HG02852 (cell line): Measurements from ENCODE around the gene EPB41L4A.
"Not testable (repeated sequence)": the region's sequence is repeated elsewhere in the genome, so short reads cannot be mapped to it uniquely, and the experiment has no call there.

Experiments used
- ATAC-seq: cut with Tn5 transposase; IDR thresholded peaks from one replicate; pipeline ENCODE4 v1.9.1; 2021; ENCODE audit warnings: mild to moderate bottlenecking, moderate library complexity; ENCODE audit not compliant: unreplicated experiment

Gene EPB41L4A

GRCh38 chr5:112263469-112263868 lies 155.6 kb downstream of the EPB41L4A start:
- ATAC-seq = no peak

DNA sequence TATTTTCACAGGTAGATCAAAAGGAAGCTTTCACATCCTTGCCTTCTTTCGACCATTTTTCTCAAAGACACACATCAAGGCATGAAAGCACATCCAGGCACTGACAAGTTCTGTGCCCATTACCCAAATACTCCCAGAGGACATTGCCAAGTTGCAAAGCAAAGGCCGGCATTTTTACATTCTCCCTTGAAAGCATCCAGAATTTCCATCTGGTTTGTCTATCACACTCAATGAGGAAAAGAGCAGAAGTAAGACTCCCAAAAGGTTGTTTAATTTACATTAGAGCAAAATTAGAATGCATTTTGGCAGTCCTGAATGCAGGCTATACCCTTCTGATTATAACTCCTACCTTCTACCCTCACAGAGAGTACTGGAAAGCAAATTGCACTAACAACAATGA lies 160.5 kb downstream of the EPB41L4A start:
- no peak for ATAC-seq

- ATAC-seq = no peak
Observed at GRCh38 chr5:112257976-112258375, 161.1 kb downstream of the EPB41L4A start.

DNA sequence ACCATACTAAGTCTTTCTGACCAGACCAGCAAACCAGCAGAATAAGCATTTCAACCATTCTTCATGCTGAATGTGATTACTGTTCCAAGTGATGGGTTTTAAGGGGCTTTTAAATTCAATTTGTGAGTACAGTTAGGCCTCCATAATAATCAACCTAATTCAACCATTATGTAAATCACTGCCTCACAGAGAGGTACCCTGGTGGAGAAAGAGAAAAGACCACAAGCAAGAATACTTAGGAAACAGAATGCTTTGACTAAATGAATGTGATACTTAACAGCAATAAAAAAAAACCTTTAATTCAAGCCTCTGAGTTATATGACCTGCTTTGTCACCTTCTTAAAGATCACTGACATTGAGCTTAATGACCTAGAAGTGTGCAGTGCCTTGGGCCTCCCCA lies 162.1 kb downstream of the EPB41L4A start:
- no peak for ATAC-seq

GRCh38 chr5:112254303-112254702 lies 164.8 kb downstream of the EPB41L4A start:
- ATAC-seq = no peak

- ATAC-seq = no peak
Observed at GRCh38 chr5:112253478-112254250, 165.4 kb downstream of the EPB41L4A start.

DNA sequence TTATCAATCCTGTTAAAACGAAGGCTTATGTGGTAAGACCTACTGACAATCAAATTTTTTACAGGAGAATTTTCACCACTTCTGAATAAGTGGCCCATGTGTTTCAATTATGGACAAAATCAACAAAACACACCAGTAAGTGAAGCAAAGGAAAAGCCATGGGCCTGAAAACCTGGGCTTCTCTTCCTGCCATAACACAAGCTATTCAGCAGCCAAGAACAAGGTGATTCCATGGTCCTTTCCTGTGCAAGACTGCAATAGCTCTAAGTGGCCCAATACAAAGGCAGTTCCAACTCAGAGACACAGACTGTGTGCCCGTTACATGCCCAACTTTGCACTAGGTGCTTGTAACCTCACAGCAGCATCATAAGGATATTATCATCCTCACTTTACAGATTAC lies 168.5 kb downstream of the EPB41L4A start:
- no peak for ATAC-seq

DNA sequence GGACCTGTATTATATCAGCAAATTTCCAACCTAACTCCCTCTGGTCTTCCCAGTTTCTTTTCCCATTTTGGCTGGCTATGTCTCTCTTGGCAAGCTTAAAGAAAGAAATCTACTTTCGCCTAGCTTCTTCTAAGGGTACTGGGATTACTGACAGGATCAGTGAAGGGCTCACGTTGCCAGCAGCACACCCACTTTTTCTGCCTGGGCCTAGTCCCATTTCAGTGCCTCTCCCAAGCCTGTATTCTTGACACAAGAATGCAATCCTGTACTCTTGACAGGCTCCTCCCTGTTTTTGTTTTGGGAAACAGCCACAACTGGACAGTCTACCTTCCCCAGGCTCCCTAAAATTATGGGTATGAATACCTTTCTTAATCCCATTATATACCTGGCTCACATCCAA lies 170.5 kb downstream of the EPB41L4A start:
- no peak for ATAC-seq

- no peak for ATAC-seq
Observed at GRCh38 chr5:112247960-112248359, 171.1 kb downstream of the EPB41L4A start.

DNA sequence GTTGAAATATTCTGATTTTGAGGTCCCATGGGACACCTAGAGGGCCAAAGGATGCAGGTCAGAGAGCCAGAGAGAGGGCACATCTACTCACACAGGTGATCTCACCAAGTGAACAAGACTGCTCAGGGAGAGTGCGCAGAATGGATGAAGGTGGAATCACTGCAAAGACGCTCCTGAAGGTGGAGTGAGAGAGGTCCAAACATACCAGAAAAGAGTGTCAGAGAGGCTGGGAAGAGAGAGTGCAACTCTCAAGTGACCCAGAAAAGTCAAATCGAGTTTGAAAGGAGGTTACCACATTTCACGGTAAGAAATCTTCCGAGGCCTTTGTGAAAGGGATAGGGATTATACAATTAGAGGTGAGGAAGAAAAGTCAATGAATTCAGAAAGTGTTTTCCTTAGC lies 173.4 kb downstream of the EPB41L4A start:
- ATAC-seq = no peak

GRCh38 chr5:112239996-112240395 lies 179.1 kb downstream of the EPB41L4A start:
- no peak for ATAC-seq

DNA sequence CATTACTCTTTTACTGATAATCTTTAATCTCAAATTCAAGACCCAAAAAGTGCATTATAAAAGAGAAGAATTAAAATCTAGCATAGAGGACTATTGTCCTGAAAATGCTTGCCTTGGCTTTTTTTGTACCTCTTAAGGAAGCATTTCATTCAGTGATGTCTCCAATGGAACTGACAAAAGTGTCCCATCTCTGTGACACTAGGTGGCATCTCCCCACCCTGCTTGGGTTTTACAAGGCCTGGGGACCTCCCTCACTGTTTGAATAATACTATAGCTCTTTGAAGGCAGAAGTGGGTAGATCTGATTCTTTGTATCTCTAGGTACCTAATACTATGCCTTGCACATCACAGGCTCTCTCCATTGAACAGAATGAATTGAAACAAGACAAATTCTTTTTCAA lies 180.6 kb downstream of the EPB41L4A start:
- no peak for ATAC-seq

GRCh38 chr5:112237456-112237855 lies 181.6 kb downstream of the EPB41L4A start:
- no peak for ATAC-seq

DNA sequence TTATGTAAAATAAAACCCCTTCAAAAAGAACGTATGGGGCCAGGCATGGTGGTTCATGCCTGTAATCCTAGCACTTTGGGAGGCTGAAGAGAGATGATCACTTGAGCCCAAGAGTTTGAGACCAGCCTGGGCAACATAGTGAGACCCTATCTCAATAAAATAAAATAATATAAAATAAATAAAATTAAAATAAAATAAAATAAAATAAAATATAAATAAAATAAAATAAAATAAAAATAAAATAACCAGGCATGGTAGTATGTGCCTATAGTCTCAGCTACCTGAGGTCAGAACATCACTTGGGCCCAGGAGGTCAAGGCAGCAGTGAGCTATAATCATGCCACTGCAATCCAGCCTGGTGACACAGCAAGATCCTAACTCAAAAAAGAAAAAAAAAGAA lies 185.1 kb downstream of the EPB41L4A start:
- ATAC-seq = no peak

GRCh38 chr5:112232667-112233066 lies 186.4 kb downstream of the EPB41L4A start:
- no peak for ATAC-seq

- no peak for ATAC-seq
Observed at GRCh38 chr5:112230606-112231005, 188.5 kb downstream of the EPB41L4A start.

DNA sequence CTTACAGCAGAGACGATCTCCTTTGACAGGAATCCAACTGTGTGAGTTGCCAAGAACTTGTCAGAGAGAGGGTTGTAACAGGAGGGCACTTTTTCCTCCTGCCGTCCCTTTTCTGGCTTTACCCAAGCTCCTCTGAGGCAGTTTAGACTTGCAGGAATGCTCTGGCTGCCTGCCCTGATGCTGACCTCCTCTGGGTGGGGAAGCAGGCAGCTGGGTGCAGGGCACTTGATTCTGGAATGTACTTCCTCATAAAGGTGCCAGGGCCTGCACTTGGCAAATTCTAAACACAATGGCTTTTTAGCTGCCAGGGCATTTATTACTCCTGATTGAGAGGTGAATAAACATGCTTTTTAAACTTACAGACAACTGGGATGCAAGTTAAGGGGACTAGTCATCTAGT lies 190.4 kb downstream of the EPB41L4A start:
- ATAC-seq = no peak

GRCh38 chr5:112227911-112228631 lies 191.0 kb downstream of the EPB41L4A start:
- no peak for ATAC-seq

DNA sequence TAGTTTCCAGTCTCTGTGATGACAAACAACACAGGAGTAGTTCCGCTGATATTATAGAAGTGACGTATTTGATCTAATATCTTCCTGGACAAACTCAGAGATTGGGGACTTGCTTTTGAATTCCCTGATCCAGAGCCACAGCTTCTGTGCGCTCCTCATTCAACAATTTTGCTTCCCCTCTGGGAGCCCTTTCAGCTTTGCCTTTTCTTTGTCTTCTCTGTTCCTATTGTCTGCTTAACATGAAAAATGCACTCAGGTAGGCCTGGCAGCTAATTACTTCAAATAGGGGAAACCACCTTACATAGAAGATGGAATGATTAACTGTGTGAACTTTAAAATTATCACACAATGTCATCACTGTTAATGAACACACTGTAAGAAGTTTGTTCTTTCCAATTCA lies 192.9 kb downstream of the EPB41L4A start:
- no peak for ATAC-seq

DNA sequence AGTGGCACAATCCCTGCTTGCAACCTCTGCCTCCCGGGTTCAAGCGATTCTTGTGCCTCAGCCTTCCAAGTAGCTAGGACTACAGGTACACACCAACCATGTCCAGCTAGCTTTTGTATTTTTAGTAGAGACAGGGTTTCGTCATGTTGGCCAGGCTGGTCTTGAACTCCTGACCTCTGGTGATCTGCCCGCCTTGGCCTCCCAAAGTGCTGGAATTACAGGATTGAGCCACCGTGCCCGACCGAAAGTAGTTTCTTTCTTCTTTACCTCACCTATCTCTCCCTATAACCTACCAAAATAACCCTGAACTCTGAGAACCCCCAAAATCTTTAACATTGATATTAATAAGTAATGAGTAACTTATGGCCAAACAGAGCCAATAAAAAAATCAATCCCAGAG lies 196.1 kb downstream of the EPB41L4A start:
- not testable (repeated sequence) for ATAC-seq

DNA sequence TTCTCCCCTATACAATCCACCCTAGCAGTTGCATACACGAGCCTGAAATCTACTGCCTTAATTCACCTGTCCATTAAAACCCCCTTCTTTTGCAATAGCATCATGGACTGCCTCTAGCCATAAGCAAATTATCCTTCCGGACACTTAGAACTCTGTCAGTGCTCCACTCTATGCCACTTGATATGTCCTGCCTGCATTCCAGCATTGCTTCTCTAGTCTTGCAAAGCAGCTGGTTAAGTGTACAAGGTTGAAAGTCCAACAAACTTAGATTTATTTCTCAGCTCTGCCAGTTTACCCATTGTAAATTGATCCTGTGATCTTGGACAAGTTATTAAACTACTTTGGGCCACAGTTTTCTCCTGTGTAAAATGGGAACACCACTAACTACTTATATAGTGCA lies 197.9 kb downstream of the EPB41L4A start:
- ATAC-seq = no peak

DNA sequence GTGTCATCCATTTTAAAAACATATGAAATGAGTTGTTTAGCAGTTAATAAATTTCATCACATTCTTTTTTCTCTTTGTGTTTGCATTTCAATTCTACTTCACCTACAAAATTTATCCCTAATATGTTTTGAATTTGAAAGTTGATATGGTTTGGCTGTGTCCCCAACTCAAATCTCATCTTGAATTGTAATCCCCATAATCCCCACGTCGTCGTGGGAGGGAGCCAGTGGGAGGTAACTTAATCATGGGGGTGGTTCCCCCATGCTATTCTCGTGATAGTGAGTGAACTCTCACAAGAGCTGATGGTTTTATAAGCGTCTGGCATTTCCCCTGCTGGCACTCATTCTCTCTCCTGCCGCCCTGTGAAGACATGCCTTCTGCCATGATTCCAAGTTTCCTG lies 200.1 kb downstream of the EPB41L4A start:
- no peak for ATAC-seq
